ENCODE data around the gene INPP5J. TPM values are rescaled to one million over a fixed set of nuclear protein-coding genes. Genes with fewer than 3 reads are reported as not detected.

The INPP5J gene
- total and polyA plus RNA-seq, 9 of the 15 experiments (the other 6 are each of a cell fraction or from before 2014, with no cell fraction given), result 0.10 to 6.3 (median 4.8) TPM

DNA sequence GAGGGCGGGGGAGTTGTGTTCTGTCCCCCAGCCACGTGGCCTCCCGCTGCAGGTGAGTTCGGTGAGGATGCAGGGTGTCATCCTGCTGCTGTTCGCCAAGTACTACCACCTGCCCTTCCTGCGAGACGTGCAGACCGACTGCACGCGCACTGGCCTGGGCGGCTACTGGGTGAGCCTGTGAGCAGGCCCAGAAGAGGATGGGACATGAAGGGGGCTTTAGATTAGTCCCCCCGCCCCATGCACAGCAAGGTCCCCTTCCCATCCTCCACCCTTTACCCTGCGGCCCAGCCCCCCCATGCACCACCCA is 4.1 kb downstream of the INPP5J start:
- H2AFZ ChIP-seq (ENCODE audit: low read depth, low read length), result no peak overlapping the region
- H3K27me3 ChIP-seq (ENCODE audit: control insufficient read depth in 2 of 2, insufficient read depth in 2 of 2, low read length in 2 of 2), result no peaks in the 10 kb centered on the region
- no peak for TF ChIP-seq TAL1 (IDR thresholded peaks at IDR 0.05)
- TF ChIP-seq TSC22D4 (tag; IDR thresholded peaks at IDR 0.05), result no peak
- TF ChIP-seq ELF1 (tag; IDR thresholded peaks at IDR 0.05), result no peak
- TF ChIP-seq FOXJ2 (tag; IDR thresholded peaks at IDR 0.05), result no peak
- H4K20me1 ChIP-seq (replicated peaks; ENCODE audit: control insufficient read depth, insufficient read depth, low read length), result no peaks in the 10 kb centered on the region
- WGBS (ENCODE audit: insufficient coverage, low coverage, missing lambda C conversion rate), result 90% methylated on average over 10 of the region's 13 CpGs
- intact Hi-C loops (cut with micrococcal nuclease), result no loop called here
- FAIRE-seq (no peak), ATAC-seq (no peak), DNase-seq (ENCODE audit: extremely low read depth in 1 of 4, low spot score in 3 of 4) (no peak)
- BruUV-seq (replicated peaks), result no TSS peak
- no peaks in the 10 kb centered on the region for H3K79me2 ChIP-seq (ENCODE audit: control insufficient read depth, insufficient read depth, low read length)
- H3K9me3 ChIP-seq (replicated peaks; ENCODE audit: control insufficient read depth, insufficient read depth, low read depth, low read length), result no peaks in the 10 kb centered on the region
- H3K4me1 ChIP-seq (replicated peaks in 1 of 2; ENCODE audit: control insufficient read depth in 2 of 2, insufficient read depth in 2 of 2, low read length in 2 of 2), result peaks cover 23 to 54% of the 10 kb centered on the region in 2 experiments; a peak in 4 of 5 replicates
- in situ Hi-C loops (cut with MboI), result no loop called here
- POLR2A ChIA-PET, result no interaction called here
- H3K27ac ChIP-seq (ENCODE audit: extremely low read depth, low read depth, low read length), result no peak overlapping the region
- H3K9me1 ChIP-seq (ENCODE audit: control insufficient read depth, insufficient read depth, low read length), result no peaks in the 10 kb centered on the region
- no peak overlapping the region for H3K4me3 ChIP-seq
- CTCF ChIA-PET (ENCODE audit: low intra/inter-chr PET ratio), result no interaction called here
- no peak overlapping the region for H3K4me2 ChIP-seq (ENCODE audit: insufficient read depth, low read length)
- no peak overlapping the region; a peak in 1 of 4 replicates for H3K9ac ChIP-seq (ENCODE audit: insufficient read depth in 1 of 2, low read depth in 2 of 2, low read length in 2 of 2)
- H3K36me3 ChIP-seq (ENCODE audit: control insufficient read depth, insufficient read depth, low read length), result no peaks in the 10 kb centered on the region

DNA sequence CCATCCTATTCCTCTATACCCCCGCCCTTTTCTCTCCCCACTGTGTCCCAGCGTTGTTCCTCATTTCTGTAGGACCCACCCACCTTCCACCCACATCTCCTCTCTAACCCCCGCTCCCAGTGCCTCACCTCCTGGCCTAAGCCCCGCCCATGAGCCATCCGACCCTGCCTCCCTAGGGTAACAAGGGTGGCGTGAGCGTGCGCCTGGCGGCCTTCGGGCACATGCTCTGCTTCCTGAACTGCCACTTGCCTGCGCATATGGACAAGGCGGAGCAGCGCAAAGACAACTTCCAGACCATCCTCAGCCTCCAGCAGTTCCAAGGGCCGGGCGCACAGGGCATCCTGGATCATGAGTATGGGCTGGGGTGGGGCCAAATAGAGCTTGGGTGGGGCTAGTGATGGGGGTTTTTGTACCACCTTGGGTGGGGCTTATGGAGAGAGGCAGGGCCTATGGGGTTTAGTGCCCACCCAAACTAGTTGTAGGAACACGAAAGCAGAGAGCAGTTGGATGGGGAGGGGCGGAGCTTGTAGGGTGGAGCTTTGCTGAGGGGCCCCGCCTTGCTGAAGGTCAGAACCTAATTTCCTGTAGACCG is 4.5 kb downstream of the INPP5J start:
- FAIRE-seq (no peak), DNase-seq (ENCODE audit: extremely low read depth in 1 of 4, low spot score in 3 of 4) (peak; percentile 44 to 51 (median 46)), ATAC-seq (peak; percentile 80)
- BruUV-seq (replicated peaks), result no TSS peak
- H3K79me2 ChIP-seq (ENCODE audit: control insufficient read depth, insufficient read depth, low read length), result no peaks in the 10 kb centered on the region
- no peaks in the 10 kb centered on the region for H3K36me3 ChIP-seq (ENCODE audit: control insufficient read depth, insufficient read depth, low read length)
- in situ Hi-C loops (cut with MboI) (no loop called here), intact Hi-C loops (cut with micrococcal nuclease) (no loop called here)
- no peak overlapping the region for H3K4me3 ChIP-seq
- WGBS (ENCODE audit: insufficient coverage, low coverage, missing lambda C conversion rate), result 36% methylated on average over 9 of the region's 19 CpGs
- peaks cover 23 to 49% of the 10 kb centered on the region in 2 experiments; a peak in 4 of 5 replicates for H3K4me1 ChIP-seq (replicated peaks in 1 of 2; ENCODE audit: control insufficient read depth in 2 of 2, insufficient read depth in 2 of 2, low read length in 2 of 2)
- no peaks in the 10 kb centered on the region for H3K9me3 ChIP-seq (replicated peaks; ENCODE audit: control insufficient read depth, insufficient read depth, low read depth, low read length)
- no peaks in the 10 kb centered on the region for H4K20me1 ChIP-seq (replicated peaks; ENCODE audit: control insufficient read depth, insufficient read depth, low read length)
- H3K9ac ChIP-seq (ENCODE audit: insufficient read depth in 1 of 2, low read depth in 2 of 2, low read length in 2 of 2), result no peak overlapping the region
- peak overlapping the region; percentile 14; the same call in 1 of the 3 replicates for H3K27ac ChIP-seq (ENCODE audit: extremely low read depth, low read depth, low read length)
- H3K27me3 ChIP-seq (ENCODE audit: control insufficient read depth in 2 of 2, insufficient read depth in 2 of 2, low read length in 2 of 2), result no peaks in the 10 kb centered on the region
- peak overlapping the region; percentile 51 for H3K4me2 ChIP-seq (ENCODE audit: insufficient read depth, low read length)
- H3K9me1 ChIP-seq (ENCODE audit: control insufficient read depth, insufficient read depth, low read length), result no peaks in the 10 kb centered on the region
- CTCF ChIA-PET (ENCODE audit: low intra/inter-chr PET ratio), result no interaction called here
- H2AFZ ChIP-seq (ENCODE audit: low read depth, low read length), result peak overlapping the region; percentile 75
- POLR2A ChIA-PET, result no interaction called here
- TF ChIP-seq EGR1 (conservative IDR thresholded peaks at IDR 0.05) (peak; percentile 61), NRF1 (conservative IDR thresholded peaks at IDR 0.05 in 1 of 2, IDR thresholded peaks at IDR 0.05 in 1 of 2) (peak; percentile 71 to 77), FOXA1 (IDR thresholded peaks at IDR 0.05; ENCODE audit: borderline replicate concordance) (no peak), ZBTB33 (CRISPR knock-in tag; IDR thresholded peaks at IDR 0.05) (no peak), KLF13 (tag; IDR thresholded peaks at IDR 0.05; ENCODE audit: borderline replicate concordance, low read depth) (no peak)
- TF ChIP-seq, protein P1, sequence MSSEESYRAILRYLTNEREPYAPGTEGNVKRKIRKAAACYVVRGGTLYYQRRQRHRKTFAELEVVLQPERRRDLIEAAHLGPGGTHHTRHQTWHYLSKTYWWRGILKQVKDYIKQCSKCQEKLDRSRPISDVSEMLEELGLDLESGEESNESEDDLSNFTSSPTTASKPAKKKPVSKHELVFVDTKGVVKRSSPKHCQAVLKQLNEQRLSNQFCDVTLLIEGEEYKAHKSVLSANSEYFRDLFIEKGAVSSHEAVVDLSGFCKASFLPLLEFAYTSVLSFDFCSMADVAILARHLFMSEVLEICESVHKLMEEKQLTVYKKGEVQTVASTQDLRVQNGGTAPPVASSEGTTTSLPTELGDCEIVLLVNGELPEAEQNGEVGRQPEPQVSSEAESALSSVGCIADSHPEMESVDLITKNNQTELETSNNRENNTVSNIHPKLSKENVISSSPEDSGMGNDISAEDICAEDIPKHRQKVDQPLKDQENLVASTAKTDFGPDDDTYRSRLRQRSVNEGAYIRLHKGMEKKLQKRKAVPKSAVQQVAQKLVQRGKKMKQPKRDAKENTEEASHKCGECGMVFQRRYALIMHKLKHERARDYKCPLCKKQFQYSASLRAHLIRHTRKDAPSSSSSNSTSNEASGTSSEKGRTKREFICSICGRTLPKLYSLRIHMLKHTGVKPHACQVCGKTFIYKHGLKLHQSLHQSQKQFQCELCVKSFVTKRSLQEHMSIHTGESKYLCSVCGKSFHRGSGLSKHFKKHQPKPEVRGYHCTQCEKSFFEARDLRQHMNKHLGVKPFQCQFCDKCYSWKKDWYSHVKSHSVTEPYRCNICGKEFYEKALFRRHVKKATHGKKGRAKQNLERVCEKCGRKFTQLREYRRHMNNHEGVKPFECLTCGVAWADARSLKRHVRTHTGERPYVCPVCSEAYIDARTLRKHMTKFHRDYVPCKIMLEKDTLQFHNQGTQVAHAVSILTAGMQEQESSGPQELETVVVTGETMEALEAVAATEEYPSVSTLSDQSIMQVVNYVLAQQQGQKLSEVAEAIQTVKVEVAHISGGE (CRISPR knock-in tag; IDR thresholded peaks at IDR 0.05), result no peak
